GM10266 (cell line): ENCODE data around the gene BIK.

ENCODE experiments used
- DNase-seq: peaks from one replicate; pipeline ENCODE4 v3.0.0; 2012; ENCODE audit errors: extremely low spot score
- CTCF ChIP-seq: IDR thresholded peaks from 2 replicates; pipeline ENCODE4 v1.5.1; 2012; ENCODE audit warnings: mild to moderate bottlenecking, low read depth; ENCODE audit not compliant: control insufficient read depth, insufficient read depth; ENCODE audit errors: missing control alignments

Gene BIK

GRCh38 chr22:43110444-43110926 lies at the start of gene BIK:
Gene BIK (plus strand): TSS chr22:43110750. CDS start chr22:43124023, 13,273 bp downstream.
- no peak for DNase-seq
- peak; percentile 19 for TF ChIP-seq CTCF

- TF ChIP-seq CTCF = no peak
- no peak for DNase-seq
Observed at GRCh38 chr22:43066134-43066533, 44.4 kb upstream of the BIK start.

- no peak for TF ChIP-seq CTCF
- no peak for DNase-seq
Observed at GRCh38 chr22:43066844-43067385, 43.6 kb upstream of the BIK start.

- no peak for DNase-seq
- TF ChIP-seq CTCF = no peak
Observed at GRCh38 chr22:43077121-43077877, 33.3 kb upstream of the BIK start.

- no peak for TF ChIP-seq CTCF
- DNase-seq = no peak
Observed at GRCh38 chr22:43078522-43078921, 32.0 kb upstream of the BIK start.

- no peak for DNase-seq
- TF ChIP-seq CTCF = no peak
Observed at GRCh38 chr22:43079742-43080141, 30.8 kb upstream of the BIK start.

- DNase-seq = no peak
- TF ChIP-seq CTCF = no peak
Observed at GRCh38 chr22:43080616-43081015, 29.9 kb upstream of the BIK start.
